HFF-Myc (cell line): ENCODE measurements around the gene U2AF2.

ENCODE experiments used
- DNase-seq: peaks from one replicate; pipeline ENCODE4 v3.0.0-alpha.2; 2011; ENCODE audit warnings: low read depth; ENCODE audit errors: extremely low read depth
- H3K4me3 ChIP-seq: replicated peaks from 2 replicates; pipeline ENCODE4 v1.5.1; 2011; ENCODE audit warnings: low read depth, mild to moderate bottlenecking, control low read depth, low read length
- TF ChIP-seq, protein P1 (sequence below): IDR thresholded peaks from 2 replicates; pipeline ENCODE4 v1.5.1; 2012; ENCODE audit warnings: mild to moderate bottlenecking, low read depth, low read length, control low read depth; ENCODE audit errors: missing control alignments

Gene U2AF2

DNA sequence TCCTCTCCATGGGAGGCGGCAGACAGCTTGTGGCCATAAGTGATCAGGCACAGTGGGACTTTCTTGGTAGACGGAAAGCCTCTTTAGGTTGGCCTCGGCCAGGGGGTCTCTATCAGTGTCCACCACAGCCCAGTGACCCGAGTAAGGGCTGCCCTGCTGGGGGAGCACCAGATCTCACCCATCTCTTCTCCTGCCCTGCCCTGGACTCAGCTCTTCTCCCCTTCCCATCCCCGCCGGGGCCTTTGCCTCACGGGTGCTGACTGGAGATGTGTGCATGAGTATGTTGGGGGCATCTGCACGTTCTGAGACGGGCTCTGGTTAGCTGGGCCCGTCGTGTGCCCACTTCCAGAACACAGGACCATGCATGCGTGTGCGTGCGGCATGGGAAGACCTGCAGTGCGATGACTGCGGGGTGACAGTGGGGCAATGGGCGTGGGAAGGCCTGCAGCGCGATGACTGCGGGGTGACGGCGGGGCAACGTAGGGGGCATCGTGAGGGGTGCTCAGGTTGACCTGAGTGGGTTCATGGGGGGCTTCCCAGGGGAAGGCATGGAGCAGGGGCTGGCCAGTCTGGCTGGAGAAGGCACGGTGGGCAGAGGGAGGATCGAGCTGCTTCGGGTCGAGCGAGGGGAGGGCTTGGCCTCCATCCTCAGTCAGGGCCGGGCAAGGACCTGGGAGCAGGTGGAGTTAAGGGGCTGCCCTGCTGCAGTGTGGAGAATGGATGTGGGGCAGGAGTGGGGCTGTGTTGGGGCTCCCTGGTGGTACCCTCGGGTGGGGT lies 36.1 kb downstream of the U2AF2 start:
- no peak for DNase-seq
- TF ChIP-seq, protein P1, sequence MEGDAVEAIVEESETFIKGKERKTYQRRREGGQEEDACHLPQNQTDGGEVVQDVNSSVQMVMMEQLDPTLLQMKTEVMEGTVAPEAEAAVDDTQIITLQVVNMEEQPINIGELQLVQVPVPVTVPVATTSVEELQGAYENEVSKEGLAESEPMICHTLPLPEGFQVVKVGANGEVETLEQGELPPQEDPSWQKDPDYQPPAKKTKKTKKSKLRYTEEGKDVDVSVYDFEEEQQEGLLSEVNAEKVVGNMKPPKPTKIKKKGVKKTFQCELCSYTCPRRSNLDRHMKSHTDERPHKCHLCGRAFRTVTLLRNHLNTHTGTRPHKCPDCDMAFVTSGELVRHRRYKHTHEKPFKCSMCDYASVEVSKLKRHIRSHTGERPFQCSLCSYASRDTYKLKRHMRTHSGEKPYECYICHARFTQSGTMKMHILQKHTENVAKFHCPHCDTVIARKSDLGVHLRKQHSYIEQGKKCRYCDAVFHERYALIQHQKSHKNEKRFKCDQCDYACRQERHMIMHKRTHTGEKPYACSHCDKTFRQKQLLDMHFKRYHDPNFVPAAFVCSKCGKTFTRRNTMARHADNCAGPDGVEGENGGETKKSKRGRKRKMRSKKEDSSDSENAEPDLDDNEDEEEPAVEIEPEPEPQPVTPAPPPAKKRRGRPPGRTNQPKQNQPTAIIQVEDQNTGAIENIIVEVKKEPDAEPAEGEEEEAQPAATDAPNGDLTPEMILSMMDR = no peak
- no peak overlapping the region for H3K4me3 ChIP-seq

DNA sequence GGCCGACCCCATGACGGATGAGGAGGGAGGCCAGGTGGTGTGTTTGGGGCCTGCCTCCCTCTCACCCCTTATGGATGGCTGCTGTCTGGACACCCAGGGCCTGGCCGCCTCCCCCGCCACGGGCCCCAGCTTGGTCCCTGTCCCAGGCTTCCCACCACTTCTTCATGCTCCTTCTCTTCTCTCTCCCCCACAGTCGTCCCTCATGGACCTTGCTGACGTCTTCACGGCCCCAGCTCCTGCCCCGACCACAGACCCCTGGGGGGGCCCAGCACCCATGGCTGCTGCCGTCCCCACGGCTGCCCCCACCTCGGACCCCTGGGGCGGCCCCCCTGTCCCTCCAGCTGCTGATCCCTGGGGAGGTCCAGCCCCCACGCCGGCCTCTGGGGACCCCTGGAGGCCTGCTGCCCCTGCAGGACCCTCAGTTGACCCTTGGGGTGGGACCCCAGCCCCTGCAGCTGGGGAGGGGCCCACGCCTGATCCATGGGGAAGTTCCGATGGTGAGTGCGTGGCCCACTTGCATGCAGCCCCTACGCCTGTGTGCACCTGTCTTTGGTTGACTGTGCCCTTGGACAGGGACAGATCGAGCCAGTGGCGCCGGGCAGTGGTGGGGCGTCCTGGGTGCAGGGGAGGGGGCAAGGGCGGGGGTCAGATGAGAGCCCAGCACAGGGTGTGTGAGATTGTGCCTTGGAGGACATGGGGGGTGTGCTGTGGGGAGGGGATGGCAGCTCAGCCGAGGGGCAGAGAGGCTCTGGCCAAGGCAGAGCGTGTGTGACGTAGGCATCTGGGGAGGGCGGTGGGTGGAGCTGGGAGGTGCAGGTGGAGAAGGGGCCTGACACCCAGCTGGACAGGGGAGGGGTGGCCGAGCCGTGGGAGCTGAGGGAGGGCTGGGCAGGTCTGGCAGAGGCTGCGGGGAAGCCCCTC lies 37.0 kb downstream of the U2AF2 start:
- no peak overlapping the region for H3K4me3 ChIP-seq
- no peak for DNase-seq
- TF ChIP-seq, protein P1 = no peak

DNA sequence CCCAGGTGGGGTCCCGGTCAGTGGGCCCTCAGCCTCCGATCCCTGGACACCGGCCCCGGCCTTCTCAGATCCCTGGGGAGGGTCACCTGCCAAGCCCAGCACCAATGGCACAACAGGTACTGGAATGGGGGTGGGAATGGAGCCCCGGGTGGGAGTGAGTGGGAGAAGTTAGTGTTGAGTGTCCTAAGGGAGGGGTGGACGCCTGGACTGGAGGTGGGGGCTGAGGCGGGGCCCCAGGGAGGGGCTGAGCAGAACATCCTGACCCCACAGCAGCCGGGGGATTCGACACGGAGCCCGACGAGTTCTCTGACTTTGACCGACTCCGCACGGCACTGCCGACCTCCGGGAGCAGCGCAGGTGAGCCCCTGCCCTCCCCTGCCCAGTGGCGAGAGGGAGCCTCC lies 37.8 kb downstream of the U2AF2 start:
- H3K4me3 ChIP-seq = no peak overlapping the region
- no peak for DNase-seq
- TF ChIP-seq, protein P1 = no peak

DNA sequence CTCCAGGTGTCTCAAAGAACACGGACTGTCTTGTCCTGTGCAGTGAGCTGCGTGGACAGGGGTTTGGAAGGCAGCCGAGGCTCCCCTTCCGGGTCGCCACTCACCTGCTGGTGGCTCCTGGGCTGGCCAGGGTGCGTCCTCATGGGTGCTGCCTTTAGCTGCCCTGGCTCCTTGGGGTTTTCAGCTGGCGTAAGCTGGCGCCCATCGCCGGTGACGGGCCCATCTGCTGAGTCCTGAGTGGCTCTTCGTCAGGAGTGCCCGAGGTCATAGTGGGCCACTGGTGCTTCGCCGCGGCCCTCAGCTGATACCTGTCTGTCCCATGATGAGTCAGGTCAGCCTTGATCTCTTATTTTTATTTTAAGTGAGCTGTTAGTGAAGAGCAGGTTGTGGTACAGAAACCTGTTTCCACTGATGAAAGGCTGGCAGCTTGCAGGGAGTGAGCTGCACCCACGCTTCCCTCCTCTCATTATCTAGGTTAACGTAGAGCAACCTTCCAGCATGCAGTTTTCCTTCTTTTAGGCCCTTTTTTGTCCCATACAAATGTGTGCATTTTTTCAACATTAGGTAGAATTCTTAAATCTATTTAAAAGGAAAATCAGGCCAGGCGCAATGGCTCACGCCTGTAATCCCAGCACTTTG lies 38.6 kb downstream of the U2AF2 start:
- TF ChIP-seq, protein P1 = no peak

DNA sequence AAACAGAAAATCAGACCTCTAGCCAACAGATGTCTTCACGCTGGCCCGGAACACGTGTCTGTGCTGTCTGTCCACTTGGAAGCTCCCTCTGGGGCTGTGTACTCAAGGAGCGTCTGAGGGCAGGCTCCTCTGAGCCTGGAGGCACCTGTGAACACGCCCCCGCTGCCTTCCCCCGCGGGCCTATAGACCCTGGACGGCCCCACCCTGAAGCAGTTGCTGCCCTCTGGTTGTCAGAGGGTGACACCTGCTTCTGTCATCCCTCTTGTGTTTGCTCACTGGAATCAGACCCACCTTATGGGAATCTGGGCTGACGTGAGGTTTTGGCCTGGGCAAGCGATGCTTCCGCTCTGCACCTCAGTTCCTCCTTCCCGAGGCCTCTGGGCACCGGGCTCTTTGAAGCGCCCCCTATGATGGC lies 39.4 kb downstream of the U2AF2 start:
- DNase-seq = no peak
- TF ChIP-seq, protein P1 = no peak
- no peak overlapping the region for H3K4me3 ChIP-seq

More for the DNA sequence above, 38.6 kb downstream of the U2AF2 start:
- no peak overlapping the region for H3K4me3 ChIP-seq
- no peak for DNase-seq

DNA sequence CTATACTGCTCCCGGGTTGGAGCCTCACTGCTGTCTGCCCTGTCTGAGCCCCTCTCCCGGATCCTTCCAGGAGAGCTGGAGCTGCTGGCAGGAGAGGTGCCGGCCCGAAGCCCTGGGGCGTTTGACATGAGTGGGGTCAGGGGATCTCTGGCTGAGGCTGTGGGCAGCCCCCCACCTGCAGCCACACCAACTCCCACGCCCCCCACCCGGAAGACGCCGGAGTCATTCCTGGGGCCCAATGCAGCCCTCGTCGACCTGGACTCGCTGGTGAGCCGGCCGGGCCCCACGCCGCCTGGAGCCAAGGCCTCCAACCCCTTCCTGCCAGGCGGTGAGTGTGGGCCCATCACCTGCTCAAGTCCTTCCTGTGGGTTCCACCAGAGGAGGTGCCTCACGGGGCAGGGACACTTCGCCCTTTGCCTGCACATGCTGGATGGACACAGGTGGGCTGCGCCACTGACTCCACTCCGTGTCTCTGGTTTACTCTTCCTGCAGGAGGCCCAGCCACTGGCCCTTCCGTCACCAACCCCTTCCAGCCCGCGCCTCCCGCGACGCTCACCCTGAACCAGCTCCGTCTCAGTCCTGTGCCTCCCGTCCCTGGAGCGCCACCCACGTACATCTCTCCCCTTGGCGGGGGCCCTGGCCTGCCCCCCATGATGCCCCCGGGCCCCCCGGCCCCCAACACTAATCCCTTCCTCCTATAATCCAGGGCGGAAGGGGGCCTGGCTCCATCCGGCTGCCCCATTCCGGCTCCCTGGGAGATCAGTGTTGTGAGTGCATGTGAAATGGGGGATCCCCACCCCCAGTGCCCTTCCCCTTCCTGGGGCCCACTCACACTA lies 40.0 kb downstream of the U2AF2 start:
- no peak overlapping the region for H3K4me3 ChIP-seq
- TF ChIP-seq, protein P1 = no peak
- DNase-seq = no peak
